Upper lobe of left lung (tissue), 6 donors: Measurements from ENCODE around the gene PLXNA4. TPM values are rescaled to one million over a fixed set of nuclear protein-coding genes. Genes with fewer than 3 reads are reported as not detected.

Experiments
- ATAC-seq, 2 donors: fragments of 200-7000 bp; cut with Tn5 transposase; one replicate each; pipeline ENCODE4 v1.9.1; 2022; ENCODE audit warnings: mild to moderate bottlenecking in 2 of 2, moderate library complexity in 2 of 2; ENCODE audit not compliant: low FRiP score in 2 of 2
- DNase-seq, 2 donors: peaks; one replicate each; pipeline ENCODE4 v3.0.0-alpha.2; 2019 to 2020
- H3K27ac ChIP-seq, 4 donors: fragments of 200-600 bp; sonication (generic); one replicate each; pipeline ENCODE4 v1.5.1; 2016 to 2019
- H3K27me3 ChIP-seq, 4 donors: fragments of 200-600 bp; sonication (generic); one replicate each; pipeline ENCODE4 v1.5.1; 2017 to 2019
- H3K36me3 ChIP-seq, 4 donors: fragments of 200-600 bp; sonication (generic); one replicate each; pipeline ENCODE4 v1.5.1; 2016 to 2019
- H3K4me1 ChIP-seq, 4 donors: fragments of 200-600 bp; sonication (generic); one replicate each; pipeline ENCODE4 v1.5.1; 2018 to 2019
- H3K4me3 ChIP-seq, 4 donors: fragments of 200-600 bp; sonication (generic); one replicate each; pipeline ENCODE4 v1.5.1; 2017 to 2019; ENCODE audit warnings: mild to moderate bottlenecking in 2 of 4, moderate library complexity in 1 of 4
- H3K9me3 ChIP-seq, 4 donors: fragments of 200-600 bp; sonication (generic); one replicate each; pipeline ENCODE4 v1.5.1; 2018 to 2019
- CTCF ChIP-seq, 6 experiments: fragments of 450-650 bp in 4 of 6; fragments of 200-600 bp in 2 of 6; sonication (generic) in 2 of 6; IDR thresholded peaks; one replicate each; pipeline ENCODE4 v1.5.1; 2016 to 2019; ENCODE audit warnings: antibody characterized with exemption in 6 of 6
- EP300 ChIP-seq, 4 donors: sonication (generic); formaldehyde crosslinking; IDR thresholded peaks; one replicate each; pipeline ENCODE4 v1.5.1; 2017; ENCODE audit warnings: antibody characterized with exemption in 4 of 4, control low read depth in 2 of 4
- POLR2A ChIP-seq, 4 donors: fragments of 450-650 bp; IDR thresholded peaks; one replicate each; pipeline ENCODE4 v1.5.1; 2016 to 2017; ENCODE audit warnings: antibody characterized with exemption in 4 of 4, mild to moderate bottlenecking in 2 of 4
- POLR2AphosphoS5 ChIP-seq, 2 donors: sonication (generic); formaldehyde crosslinking; IDR thresholded peaks; one replicate each; pipeline ENCODE4 v1.5.1; 2017; ENCODE audit warnings: antibody characterized with exemption in 2 of 2
- WGBS, 2 donors: methylation state at CpG; one replicate each; pipeline ENCODE4 v1.1.5; 2017 to 2018; 5-methylcytosine and 5-hydroxymethylcytosine counted together
- total RNA-seq, 6 donors: library from RNA; depleted of rRNA in 4 of 6; stranded (reverse); fragments of >200 nt in 4 of 6; gene quantifications; one replicate each; pipeline versions ENCODE4 v1.1.0 to v1.2.1, GENCODE V29; 2016 to 2021
- donor health status: DM: no; HTN: no; CAD: no; lungs with moderate emphysema.
- donor health status: DM: no; HTN: yes; CAD: no; lungs with severe emphysema.

Gene PLXNA4
- total RNA-seq, 6 donors from 2014 or later, result 1.1 to 5.9 (median 2.6) TPM

- H3K36me3 ChIP-seq, result no peaks in the 10 kb centered on the region
- H3K27ac ChIP-seq, result peak overlapping the region in 1 of 4 donors; percentile 64
- 42 to 47% methylated on average over 6 of the region's 6 CpGs for WGBS, 2 donors
- no peaks in the 10 kb centered on the region for H3K27me3 ChIP-seq
- ATAC-seq (peak in 1 of 2 donors; percentile 52), DNase-seq (no peak)
- TF ChIP-seq POLR2AphosphoS5 (IDR thresholded peaks at IDR 0.05), result peak in 1 of 2 donors; percentile 16
- TF ChIP-seq EP300 (IDR thresholded peaks at IDR 0.05), result no peak
- peaks cover 0 to 5% (median 2%) of the 10 kb centered on the region in 4 donors for H3K4me1 ChIP-seq
- no peaks in the 10 kb centered on the region for H3K9me3 ChIP-seq
- no peak overlapping the region for H3K4me3 ChIP-seq
These were observed 223.5 kb downstream of the PLXNA4 start for GRCh38 chr7:132352800-132353199.

- Histone ChIP-seq H3K36me3 (no peaks in the 10 kb centered on the region), H3K27me3 (no peaks in the 10 kb centered on the region), H3K4me3 (no peak overlapping the region), H3K9me3 (no peaks in the 10 kb centered on the region), H3K27ac (peak overlapping the region in 2 of 4 donors; percentile 11 to 64), H3K4me1 (peaks cover 0 to 5% (median 2%) of the 10 kb centered on the region in 4 donors)
- TF ChIP-seq CTCF (IDR thresholded peaks at IDR 0.05) (no peak), POLR2A (IDR thresholded peaks at IDR 0.05) (no peak), EP300 (IDR thresholded peaks at IDR 0.05) (no peak), POLR2AphosphoS5 (IDR thresholded peaks at IDR 0.05) (no peak)
- ATAC-seq (no peak), DNase-seq (no peak)
- 53 to 57% methylated on average over 9 to 12 of the region's 12 CpGs for WGBS, 2 donors
These were observed 224.2 kb downstream of the PLXNA4 start for GRCh38 chr7:132351954-132352499.

- H3K9me3 ChIP-seq, result no peaks in the 10 kb centered on the region
- H3K27ac ChIP-seq, result no peak overlapping the region
- no peak overlapping the region for H3K4me3 ChIP-seq
- ATAC-seq, result no peak
- H3K36me3 ChIP-seq, result no peaks in the 10 kb centered on the region
- peaks cover 0 to 5% (median 2%) of the 10 kb centered on the region in 4 donors for H3K4me1 ChIP-seq
- TF ChIP-seq POLR2AphosphoS5 (IDR thresholded peaks at IDR 0.05) (no peak), EP300 (IDR thresholded peaks at IDR 0.05) (no peak)
- H3K27me3 ChIP-seq, result no peaks in the 10 kb centered on the region
- DNase-seq, result no peak
These were observed 225.5 kb downstream of the PLXNA4 start for GRCh38 chr7:132350741-132351140.

GRCh38 chr7:132349075-132349474 lies 227.2 kb downstream of the PLXNA4 start:
- Histone ChIP-seq H3K4me3 (no peak overlapping the region), H3K36me3 (no peaks in the 10 kb centered on the region), H3K27me3 (no peaks in the 10 kb centered on the region), H3K27ac (no peak overlapping the region), H3K4me1 (peaks cover 0 to 5% (median 2%) of the 10 kb centered on the region in 4 donors), H3K9me3 (no peaks in the 10 kb centered on the region)
- no peak for DNase-seq
- TF ChIP-seq POLR2AphosphoS5 (IDR thresholded peaks at IDR 0.05) (no peak), CTCF (IDR thresholded peaks at IDR 0.05) (no peak), EP300 (IDR thresholded peaks at IDR 0.05) (no peak), POLR2A (IDR thresholded peaks at IDR 0.05) (no peak)
- 75 to 76% methylated on average over 3 of the region's 3 CpGs for WGBS, 2 donors
- no peak for ATAC-seq

GRCh38 chr7:132348341-132348740 lies 227.9 kb downstream of the PLXNA4 start:
- TF ChIP-seq CTCF (IDR thresholded peaks at IDR 0.05) (no peak), POLR2AphosphoS5 (IDR thresholded peaks at IDR 0.05) (no peak), POLR2A (IDR thresholded peaks at IDR 0.05) (no peak), EP300 (IDR thresholded peaks at IDR 0.05) (no peak)
- Histone ChIP-seq H3K36me3 (no peaks in the 10 kb centered on the region), H3K4me1 (peaks cover 0 to 5% (median 2%) of the 10 kb centered on the region in 4 donors), H3K27me3 (no peaks in the 10 kb centered on the region), H3K9me3 (no peaks in the 10 kb centered on the region), H3K4me3 (no peak overlapping the region), H3K27ac (no peak overlapping the region)
- DNase-seq, result no peak
- 88 to 91% methylated on average over 3 to 4 of the region's 4 CpGs for WGBS, 2 donors
- no peak for ATAC-seq

GRCh38 chr7:132347858-132348257 lies 228.4 kb downstream of the PLXNA4 start:
- Histone ChIP-seq H3K27me3 (no peaks in the 10 kb centered on the region), H3K4me3 (no peak overlapping the region), H3K4me1 (peaks cover 0 to 5% (median 2%) of the 10 kb centered on the region in 4 donors), H3K27ac (no peak overlapping the region), H3K36me3 (no peaks in the 10 kb centered on the region), H3K9me3 (no peaks in the 10 kb centered on the region)
- TF ChIP-seq POLR2A (IDR thresholded peaks at IDR 0.05) (no peak), POLR2AphosphoS5 (IDR thresholded peaks at IDR 0.05) (no peak), CTCF (IDR thresholded peaks at IDR 0.05) (no peak), EP300 (IDR thresholded peaks at IDR 0.05) (no peak)
- DNase-seq, result no peak
- 83 to 87% methylated on average over 3 of the region's 3 CpGs for WGBS, 2 donors
- no peak for ATAC-seq
